Astrocyte (in vitro differentiated cells and primary cell): ENCODE results near the gene WNT7B.

ENCODE experiments used
- EZH2 ChIP-seq: IDR thresholded peaks from 2 replicates; pipeline ENCODE4 v1.6.1; 2012; ENCODE audit warnings: mild to moderate bottlenecking, low read length, inconsistent platforms; ENCODE audit not compliant: insufficient read depth
- TF ChIP-seq, protein P1 (sequence below): IDR thresholded peaks from 2 replicates; pipeline ENCODE4 v1.5.1; 2011; ENCODE audit warnings: low read depth, mild to moderate bottlenecking, inconsistent platforms, low read length, moderate library complexity; ENCODE audit not compliant: insufficient read depth

DNA sequence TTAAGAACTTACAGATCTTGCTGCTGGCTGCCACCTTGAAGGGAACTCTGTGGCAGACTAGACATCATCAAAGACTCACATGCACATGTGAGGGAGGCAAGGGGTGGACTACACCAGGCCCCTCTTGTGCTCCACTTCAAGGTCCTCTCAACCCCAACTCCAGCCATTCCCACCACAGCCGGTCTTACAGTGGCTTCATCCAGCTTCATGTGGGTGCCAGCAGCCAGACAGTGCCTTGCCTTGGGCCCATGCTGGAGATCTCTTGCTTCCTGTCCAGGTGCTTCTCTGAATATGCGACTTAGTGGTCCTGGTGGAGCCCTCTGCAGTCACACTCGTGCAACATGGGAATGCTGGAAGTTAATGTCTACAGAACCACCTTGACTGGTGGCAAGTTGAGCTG, 44.6 kb upstream of the WNT7B start:
- TF ChIP-seq, protein P1, sequence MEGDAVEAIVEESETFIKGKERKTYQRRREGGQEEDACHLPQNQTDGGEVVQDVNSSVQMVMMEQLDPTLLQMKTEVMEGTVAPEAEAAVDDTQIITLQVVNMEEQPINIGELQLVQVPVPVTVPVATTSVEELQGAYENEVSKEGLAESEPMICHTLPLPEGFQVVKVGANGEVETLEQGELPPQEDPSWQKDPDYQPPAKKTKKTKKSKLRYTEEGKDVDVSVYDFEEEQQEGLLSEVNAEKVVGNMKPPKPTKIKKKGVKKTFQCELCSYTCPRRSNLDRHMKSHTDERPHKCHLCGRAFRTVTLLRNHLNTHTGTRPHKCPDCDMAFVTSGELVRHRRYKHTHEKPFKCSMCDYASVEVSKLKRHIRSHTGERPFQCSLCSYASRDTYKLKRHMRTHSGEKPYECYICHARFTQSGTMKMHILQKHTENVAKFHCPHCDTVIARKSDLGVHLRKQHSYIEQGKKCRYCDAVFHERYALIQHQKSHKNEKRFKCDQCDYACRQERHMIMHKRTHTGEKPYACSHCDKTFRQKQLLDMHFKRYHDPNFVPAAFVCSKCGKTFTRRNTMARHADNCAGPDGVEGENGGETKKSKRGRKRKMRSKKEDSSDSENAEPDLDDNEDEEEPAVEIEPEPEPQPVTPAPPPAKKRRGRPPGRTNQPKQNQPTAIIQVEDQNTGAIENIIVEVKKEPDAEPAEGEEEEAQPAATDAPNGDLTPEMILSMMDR, result no peak
- no peak for TF ChIP-seq EZH2
